Neural progenitor cell (in vitro differentiated cells): ENCODE results near the gene CASP9. TPM values are rescaled to one million over a fixed set of nuclear protein-coding genes. Genes with fewer than 3 reads are reported as not detected.

ENCODE experiments used
- DNase-seq: peaks from one replicate; pipeline ENCODE4 v3.0.0-alpha.2; 2016; ENCODE audit warnings: low spot score
- H2AFZ ChIP-seq: fragments of 200-600 bp; sonication (generic); replicated peaks from 2 replicates; pipeline ENCODE4 v1.6.1; 2016; ENCODE audit warnings: antibody characterized with exemption
- H3F3A ChIP-seq: fragments of 200-600 bp; sonication (generic); 2 replicates; pipeline ENCODE4 v1.6.1; 2016; ENCODE audit warnings: antibody characterized with exemption, low read depth
- H3K27ac ChIP-seq: fragments of 200-600 bp; sonication (generic); 2 replicates; pipeline ENCODE4 v1.5.1; 2016; ENCODE audit warnings: mild to moderate bottlenecking
- H3K27me3 ChIP-seq: fragments of 200-600 bp; sonication (generic); 2 replicates; pipeline ENCODE4 v1.6.1; 2016; ENCODE audit warnings: mild to moderate bottlenecking, moderate library complexity
- H3K36me3 ChIP-seq: fragments of 200-600 bp; sonication (generic); 2 replicates; pipeline ENCODE4 v1.5.1; 2016
- H3K4me1 ChIP-seq: fragments of 200-600 bp; sonication (generic); 2 replicates; pipeline ENCODE4 v1.6.1; 2016; ENCODE audit warnings: mixed run types
- H3K4me2 ChIP-seq: fragments of 200-600 bp; sonication (generic); 2 replicates; pipeline ENCODE4 v1.6.1; 2016
- H3K4me3 ChIP-seq: fragments of 200-600 bp; sonication (generic); 2 replicates; pipeline ENCODE4 v1.5.1; 2016
- H3K79me2 ChIP-seq: fragments of 200-600 bp; sonication (generic); 2 replicates; pipeline ENCODE4 v1.6.1; 2016; ENCODE audit warnings: low read depth
- H3K9ac ChIP-seq: fragments of 200-600 bp; sonication (generic); 2 replicates; pipeline ENCODE4 v1.6.1; 2016
- H3K9me3 ChIP-seq: fragments of 200-600 bp; sonication (generic); 2 replicates; pipeline ENCODE4 v1.5.1; 2016; ENCODE audit warnings: low read depth
- H4K20me1 ChIP-seq: fragments of 200-600 bp; sonication (generic); 2 replicates; pipeline ENCODE4 v1.6.1; 2016; ENCODE audit warnings: low read depth
- H3K27ac Mint-ChIP-seq: 3 replicates; pipeline ENCODE4 v1.8.0; 2021; ENCODE audit warnings: mixed read lengths
- H3K27me3 Mint-ChIP-seq: 2 replicates; pipeline ENCODE4 v1.8.0; 2022; ENCODE audit warnings: low read depth, mild to moderate bottlenecking, inconsistent platforms, moderate library complexity, mixed read lengths; ENCODE audit not compliant: insufficient read depth
- H3K36me3 Mint-ChIP-seq: 3 replicates; pipeline ENCODE4 v1.8.0; 2021; ENCODE audit warnings: mixed read lengths
- H3K4me1 Mint-ChIP-seq: 3 replicates; pipeline ENCODE4 v1.8.0; 2021; ENCODE audit warnings: mixed read lengths
- H3K4me3 Mint-ChIP-seq: 3 replicates; pipeline ENCODE4 v1.8.0; 2021; ENCODE audit warnings: mild to moderate bottlenecking, moderate library complexity, mixed read lengths
- H3K9me3 Mint-ChIP-seq: 3 replicates; pipeline ENCODE4 v1.8.0; 2020; ENCODE audit warnings: mixed read lengths
- CTCF ChIP-seq: fragments of 200-600 bp; sonication (generic); IDR thresholded peaks from 2 replicates; pipeline ENCODE4 v1.5.1; 2017; ENCODE audit warnings: antibody characterized with exemption, mild to moderate bottlenecking
- EZH2 ChIP-seq: fragments of 200-600 bp; sonication (generic); IDR thresholded peaks from 2 replicates; pipeline ENCODE4 v1.6.1; 2017; ENCODE audit warnings: antibody characterized with exemption, mild to moderate bottlenecking, moderate library complexity
- EZH2phosphoT487 ChIP-seq: fragments of 200-600 bp; sonication (generic); IDR thresholded peaks from 2 replicates; pipeline ENCODE4 v1.6.1; 2017; ENCODE audit warnings: antibody characterized with exemption
- total RNA-seq: library from RNA; depleted of rRNA; stranded (reverse); fragments of >200 nt; gene quantifications from 2 replicates; pipeline ENCODE4 v1.2.3, GENCODE V29; 2015; ENCODE audit warnings: low replicate concordance

Gene CASP9
- total RNA-seq, 1 donor from 2014 or later = 12.4 TPM

- Mint-ChIP-seq H3K27ac (peak within 1 kb of the TSS; percentile 10), H3K4me3 (no peak within 1 kb of the TSS), H3K36me3 (no peaks in the 10 kb centered on the region), H3K9me3 (no peaks in the 10 kb centered on the region), H3K27me3 (peaks cover 8% of the 10 kb centered on the region), H3K4me1 (peaks cover 28% of the 10 kb centered on the region)
- H2AFZ ChIP-seq = no peak within 1 kb of the TSS
- no peaks in the 10 kb centered on the region for H3K79me2 ChIP-seq
- H3K27ac ChIP-seq = no peak within 1 kb of the TSS
- H3K4me1 ChIP-seq = no peaks in the 10 kb centered on the region
- no peak within 1 kb of the TSS for H3K4me2 ChIP-seq
- H3K36me3 ChIP-seq = no peaks in the 10 kb centered on the region
- H4K20me1 ChIP-seq = no peaks in the 10 kb centered on the region
- TF ChIP-seq EZH2 = no peak
- no peak for TF ChIP-seq CTCF
- TF ChIP-seq EZH2phosphoT487 = no peak
- no peaks in the 10 kb centered on the region for H3K27me3 ChIP-seq
- H3F3A ChIP-seq = no peaks in the 10 kb centered on the region
- H3K9ac ChIP-seq = no peak within 1 kb of the TSS
- DNase-seq = no peak
- no peak within 1 kb of the TSS for H3K4me3 ChIP-seq
- no peaks in the 10 kb centered on the region for H3K9me3 ChIP-seq
These were observed 67.6 kb downstream of the CASP9 start, which contains the start of gene CELA2A for GRCh38 chr1:15456313-15456954. Gene CELA2A, plus strand, starts transcription at chr1:15456732. Its CDS starts 22 bp downstream, at chr1:15456754.

- H3K79me2 ChIP-seq = no peaks in the 10 kb centered on the region
- Mint-ChIP-seq H3K4me3 (no peak overlapping the region), H3K4me1 (peaks cover 24% of the 10 kb centered on the region)
These were observed 68.5 kb downstream of the CASP9 start for GRCh38 chr1:15455522-15455921.

GRCh38 chr1:15454256-15454655 lies 69.8 kb downstream of the CASP9 start:
- Histone ChIP-seq H4K20me1 (no peaks in the 10 kb centered on the region), H3K4me2 (no peak overlapping the region), H3K27me3 (no peaks in the 10 kb centered on the region), H3K4me3 (no peak overlapping the region), H3K27ac (no peak overlapping the region), H3K36me3 (no peaks in the 10 kb centered on the region), H3F3A (no peaks in the 10 kb centered on the region), H3K79me2 (no peaks in the 10 kb centered on the region), H3K4me1 (no peaks in the 10 kb centered on the region), H3K9me3 (no peaks in the 10 kb centered on the region), H2AFZ (no peak overlapping the region), H3K9ac (no peak overlapping the region)
- H3K9me3 Mint-ChIP-seq = no peaks in the 10 kb centered on the region
- no peak overlapping the region for H3K27ac Mint-ChIP-seq
- H3K27me3 Mint-ChIP-seq = peaks cover 12% of the 10 kb centered on the region
- peaks cover 16% of the 10 kb centered on the region for H3K4me1 Mint-ChIP-seq
- no peaks in the 10 kb centered on the region for H3K36me3 Mint-ChIP-seq
- no peak for DNase-seq
- TF ChIP-seq EZH2 (no peak), EZH2phosphoT487 (no peak), CTCF (no peak)
- no peak overlapping the region for H3K4me3 Mint-ChIP-seq

More at GRCh38 chr1:15455522-15455921, 68.5 kb downstream of the CASP9 start:
- Histone ChIP-seq H3K9ac (no peak overlapping the region), H3K4me2 (no peak overlapping the region), H3K27ac (no peak overlapping the region), H3K4me1 (no peaks in the 10 kb centered on the region), H3K36me3 (no peaks in the 10 kb centered on the region), H4K20me1 (no peaks in the 10 kb centered on the region), H3K9me3 (no peaks in the 10 kb centered on the region), H3K27me3 (no peaks in the 10 kb centered on the region), H3K4me3 (no peak overlapping the region), H2AFZ (no peak overlapping the region), H3F3A (no peaks in the 10 kb centered on the region)
- TF ChIP-seq EZH2 (no peak), EZH2phosphoT487 (no peak), CTCF (no peak)
- Mint-ChIP-seq H3K27ac (peak overlapping the region; percentile 10), H3K36me3 (no peaks in the 10 kb centered on the region), H3K27me3 (peaks cover 10% of the 10 kb centered on the region), H3K9me3 (no peaks in the 10 kb centered on the region)
- no peak for DNase-seq
